Osteocyte (in vitro differentiated cells): Measurements from ENCODE around the gene KRT74. TPM values are rescaled to one million over a fixed set of nuclear protein-coding genes. Genes with fewer than 3 reads are reported as not detected.
A peak's percentile ranks its signal among the peaks of the same experiment; 100 is the strongest.

Experiments
- DNase-seq: peaks from one replicate; pipeline ENCODE4 v3.0.0; 2021; ENCODE audit warnings: mixed read lengths; ENCODE audit not compliant: unreplicated experiment; ENCODE audit errors: extremely low spot score
- H3K27ac Mint-ChIP-seq: one replicate; pipeline ENCODE4 v1.8.0; 2021; ENCODE audit warnings: mild to moderate bottlenecking, mixed read lengths; ENCODE audit not compliant: unreplicated experiment
- H3K27me3 Mint-ChIP-seq: one replicate; pipeline ENCODE4 v1.8.0; 2021; ENCODE audit warnings: mixed read lengths; ENCODE audit not compliant: unreplicated experiment
- H3K36me3 Mint-ChIP-seq: one replicate; pipeline ENCODE4 v1.8.0; 2021; ENCODE audit warnings: mixed read lengths; ENCODE audit not compliant: unreplicated experiment
- H3K4me1 Mint-ChIP-seq: one replicate; pipeline ENCODE4 v1.8.0; 2021; ENCODE audit warnings: mixed read lengths; ENCODE audit not compliant: unreplicated experiment
- H3K4me3 Mint-ChIP-seq: one replicate; pipeline ENCODE4 v1.8.0; 2021; ENCODE audit warnings: mild to moderate bottlenecking, moderate library complexity, mixed read lengths; ENCODE audit not compliant: unreplicated experiment
- H3K9me3 Mint-ChIP-seq: one replicate; pipeline ENCODE4 v1.8.0; 2021; ENCODE audit warnings: mixed read lengths; ENCODE audit not compliant: unreplicated experiment
- total RNA-seq: library from RNA; stranded (reverse); gene quantifications from 2 replicates; pipeline ENCODE4 v1.2.1, GENCODE V29; 2021
- TF ChIP-seq, protein P1 (sequence below): fragments of 200-600 bp; sonication (generic); IDR thresholded peaks from 2 replicates; pipeline ENCODE4 v1.5.0; 2021; ENCODE audit warnings: antibody characterized with exemption, mild to moderate bottlenecking, moderate library complexity

The KRT74 gene
- total RNA-seq, 1 donor from 2014 or later, result not detected

DNA sequence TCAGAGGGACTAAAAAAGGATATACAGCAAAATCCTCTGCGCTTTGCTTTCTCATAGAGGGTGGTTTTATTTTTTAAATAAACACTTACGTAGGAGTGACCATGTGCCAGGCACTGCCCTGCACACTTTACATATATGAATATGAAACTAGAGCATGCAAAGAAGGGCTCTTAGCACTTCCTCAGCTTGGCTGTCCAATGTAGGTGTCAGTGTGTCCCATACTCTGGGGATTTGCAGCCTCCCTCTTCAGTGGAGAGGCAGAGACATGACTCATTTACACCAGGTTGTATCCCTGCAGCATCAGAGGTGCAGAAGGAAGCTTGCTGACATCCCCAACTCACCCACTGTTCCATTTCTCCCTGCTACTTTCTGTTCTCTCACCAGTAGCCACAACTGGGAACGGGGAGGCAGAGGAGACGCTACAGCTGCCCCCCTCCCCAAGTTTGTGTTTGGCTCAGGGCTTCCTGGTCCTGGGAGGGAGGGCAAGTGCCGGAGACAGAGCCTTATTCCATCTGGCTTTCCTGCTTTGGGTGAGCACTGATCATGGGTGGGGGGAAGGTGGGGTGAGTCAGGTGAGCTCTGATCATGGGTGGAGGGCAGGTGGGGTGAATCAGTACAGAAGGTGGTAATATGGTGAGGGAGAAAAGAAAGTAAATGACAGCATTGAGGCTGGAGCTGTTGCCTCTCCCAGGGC is 48.6 kb downstream of the KRT74 start:
- Mint-ChIP-seq H3K4me1 (peaks cover 3% of the 10 kb centered on the region), H3K27ac (no peak overlapping the region), H3K9me3 (no peaks in the 10 kb centered on the region), H3K27me3 (peaks cover 16% of the 10 kb centered on the region), H3K36me3 (no peaks in the 10 kb centered on the region), H3K4me3 (no peak overlapping the region)
- DNase-seq, result peak; percentile 63
- TF ChIP-seq, protein P1, sequence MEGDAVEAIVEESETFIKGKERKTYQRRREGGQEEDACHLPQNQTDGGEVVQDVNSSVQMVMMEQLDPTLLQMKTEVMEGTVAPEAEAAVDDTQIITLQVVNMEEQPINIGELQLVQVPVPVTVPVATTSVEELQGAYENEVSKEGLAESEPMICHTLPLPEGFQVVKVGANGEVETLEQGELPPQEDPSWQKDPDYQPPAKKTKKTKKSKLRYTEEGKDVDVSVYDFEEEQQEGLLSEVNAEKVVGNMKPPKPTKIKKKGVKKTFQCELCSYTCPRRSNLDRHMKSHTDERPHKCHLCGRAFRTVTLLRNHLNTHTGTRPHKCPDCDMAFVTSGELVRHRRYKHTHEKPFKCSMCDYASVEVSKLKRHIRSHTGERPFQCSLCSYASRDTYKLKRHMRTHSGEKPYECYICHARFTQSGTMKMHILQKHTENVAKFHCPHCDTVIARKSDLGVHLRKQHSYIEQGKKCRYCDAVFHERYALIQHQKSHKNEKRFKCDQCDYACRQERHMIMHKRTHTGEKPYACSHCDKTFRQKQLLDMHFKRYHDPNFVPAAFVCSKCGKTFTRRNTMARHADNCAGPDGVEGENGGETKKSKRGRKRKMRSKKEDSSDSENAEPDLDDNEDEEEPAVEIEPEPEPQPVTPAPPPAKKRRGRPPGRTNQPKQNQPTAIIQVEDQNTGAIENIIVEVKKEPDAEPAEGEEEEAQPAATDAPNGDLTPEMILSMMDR, result no peak

DNA sequence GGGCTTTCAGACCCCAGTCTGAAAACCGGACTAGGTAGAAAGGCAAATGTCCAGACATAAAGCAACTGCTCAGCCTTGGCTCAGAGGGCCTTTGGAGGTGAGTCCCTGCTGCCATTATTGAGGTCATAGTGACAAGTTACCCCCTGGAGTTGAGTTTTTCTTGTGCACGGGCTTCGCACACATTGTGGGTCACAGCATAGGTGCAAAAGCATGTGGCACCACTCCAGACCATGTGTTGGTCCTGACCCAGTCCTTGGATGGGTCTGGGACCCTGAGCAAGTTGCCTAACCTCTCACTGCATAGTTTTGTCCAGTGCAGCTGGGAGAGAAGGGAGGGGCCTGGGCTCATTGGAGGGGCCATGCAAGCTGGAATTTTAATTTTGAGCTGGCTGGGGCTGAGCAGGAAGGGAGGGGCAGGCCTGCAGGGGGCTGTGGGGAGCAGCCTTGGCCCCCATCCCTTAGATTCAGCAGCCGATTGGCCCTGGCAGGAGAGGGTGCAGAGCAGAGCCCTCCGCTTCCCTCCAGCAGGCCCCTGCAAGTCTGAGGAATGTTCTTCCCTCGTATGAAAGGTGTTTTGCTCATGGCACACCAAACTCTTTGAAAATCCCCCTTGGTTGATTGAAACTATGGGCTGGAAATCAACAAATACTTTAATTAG is 49.3 kb downstream of the KRT74 start:
- no peaks in the 10 kb centered on the region for H3K9me3 Mint-ChIP-seq

DNA sequence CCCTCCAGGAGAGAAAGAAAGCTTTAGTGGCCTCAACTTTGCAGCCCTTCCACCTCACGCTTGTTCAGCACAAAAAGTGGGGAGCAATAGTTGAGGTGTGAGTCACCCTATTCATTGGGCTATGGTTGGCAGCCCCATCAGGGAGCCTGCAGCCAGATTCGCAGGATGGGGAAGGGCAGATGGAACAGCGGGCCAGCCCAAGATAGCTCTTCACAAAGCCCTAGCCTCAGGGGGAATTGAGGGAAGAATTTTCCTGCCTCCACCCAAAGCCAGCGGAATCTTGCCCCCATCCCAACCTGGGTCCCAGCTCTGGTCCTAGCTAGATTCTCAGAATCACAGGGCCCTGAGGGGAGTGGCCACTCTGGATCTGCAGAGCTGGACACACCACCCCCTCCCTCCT is 49.8 kb downstream of the KRT74 start:
- Mint-ChIP-seq H3K9me3 (no peaks in the 10 kb centered on the region), H3K4me3 (no peak overlapping the region), H3K27me3 (peaks cover 22% of the 10 kb centered on the region), H3K4me1 (peaks cover 3% of the 10 kb centered on the region), H3K27ac (no peak overlapping the region), H3K36me3 (no peaks in the 10 kb centered on the region)
- TF ChIP-seq, protein P1, result no peak
- DNase-seq, result peak; percentile 76

More for the DNA sequence above, 49.3 kb downstream of the KRT74 start:
- TF ChIP-seq, protein P1, result no peak
- peaks cover 3% of the 10 kb centered on the region for H3K4me1 Mint-ChIP-seq
- H3K4me3 Mint-ChIP-seq, result no peak overlapping the region
- H3K27me3 Mint-ChIP-seq, result peaks cover 17% of the 10 kb centered on the region
- peak; percentile 73 for DNase-seq
- H3K36me3 Mint-ChIP-seq, result no peaks in the 10 kb centered on the region
- no peak overlapping the region for H3K27ac Mint-ChIP-seq

DNA sequence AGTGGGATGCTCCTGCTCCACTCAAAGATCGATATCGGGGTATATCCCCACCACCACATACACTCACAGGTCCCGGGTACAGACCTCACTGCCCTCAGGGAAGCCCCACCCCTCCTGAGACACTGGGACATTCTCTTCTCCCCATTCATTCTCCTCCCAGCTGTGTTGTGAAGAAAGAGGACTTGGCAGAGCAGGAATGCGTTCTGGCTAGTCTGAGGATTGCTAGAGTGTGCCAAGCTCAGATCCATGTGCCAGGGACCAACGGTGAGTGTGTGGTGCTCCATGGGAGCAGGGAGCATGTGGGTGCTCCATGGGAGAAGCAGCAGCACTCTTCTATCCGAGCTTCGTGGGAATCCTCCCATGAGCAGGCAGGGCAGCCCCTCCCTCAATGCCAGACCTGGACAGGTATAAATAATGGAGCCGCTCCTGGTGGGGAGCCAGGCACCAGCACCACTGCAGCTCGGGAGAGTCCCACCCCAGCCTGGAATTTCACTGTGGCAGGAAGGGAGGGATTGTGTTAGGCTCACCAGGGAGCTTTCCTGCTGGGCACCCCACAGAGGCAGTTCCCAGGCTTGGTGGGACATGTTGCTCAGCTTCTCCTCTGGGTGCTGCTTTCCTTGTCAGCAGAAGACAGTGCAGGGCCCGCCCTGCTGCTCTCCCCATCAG is 51.2 kb downstream of the KRT74 start:
- TF ChIP-seq, protein P1, result no peak
- no peak overlapping the region for H3K4me3 Mint-ChIP-seq
- peak; percentile 72 for DNase-seq
- H3K9me3 Mint-ChIP-seq, result no peaks in the 10 kb centered on the region
- H3K27me3 Mint-ChIP-seq, result peaks cover 30% of the 10 kb centered on the region
- H3K4me1 Mint-ChIP-seq, result peaks cover 3% of the 10 kb centered on the region
- H3K27ac Mint-ChIP-seq, result no peak overlapping the region
- H3K36me3 Mint-ChIP-seq, result no peaks in the 10 kb centered on the region
